ENCODE measurements around the gene TAS1R3.

DNA sequence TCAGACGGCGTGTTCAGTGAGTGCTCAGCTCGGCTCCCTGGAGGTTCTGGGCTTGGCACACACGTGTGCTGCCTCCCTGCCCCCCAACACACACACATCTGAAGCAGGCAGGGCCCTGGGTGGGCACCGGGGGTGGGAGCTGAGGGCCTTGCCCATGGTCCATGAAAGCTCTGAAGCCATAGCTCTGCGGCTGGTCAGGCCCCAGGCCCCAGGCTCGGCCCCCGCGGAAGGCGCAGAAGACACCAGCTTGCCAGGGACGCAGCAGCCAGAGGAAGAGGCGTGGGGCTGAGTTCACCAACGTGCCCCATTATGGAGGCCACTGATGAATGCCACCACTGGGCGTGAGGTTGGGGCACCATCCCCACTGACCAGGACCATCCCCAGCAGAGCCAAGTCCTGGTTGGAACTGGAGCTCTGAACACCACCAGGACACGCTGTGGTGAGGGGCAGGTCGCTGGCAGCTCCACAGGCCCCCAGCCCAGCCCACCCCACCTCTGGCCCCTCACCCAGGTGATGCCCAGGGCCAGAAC is 39.8 kb downstream of the TAS1R3 start:
- TF ChIP-seq POLR2A (IDR thresholded peaks at IDR 0.05; ENCODE audit: low read depth, low read length) (no peak), USF2 (IDR thresholded peaks at IDR 0.05; ENCODE audit: low read depth, low read length) (no peak), RCOR1 (IDR thresholded peaks at IDR 0.05; ENCODE audit: insufficient replicate concordance, low read length) (no peak), FOS (IDR thresholded peaks at IDR 0.05; ENCODE audit: low read depth, low read length) (no peak), RAD21 (IDR thresholded peaks at IDR 0.05; ENCODE audit: low read length) (no peak), CHD1 (IDR thresholded peaks at IDR 0.05; ENCODE audit: low read depth, low read length) (no peak), CEBPB (IDR thresholded peaks at IDR 0.05; ENCODE audit: low read depth, low read length) (no peak), RFX5 (IDR thresholded peaks at IDR 0.05; ENCODE audit: low read depth, low read length) (no peak), SMC3 (IDR thresholded peaks at IDR 0.05; ENCODE audit: low read depth, low read length) (no peak), MXI1 (IDR thresholded peaks at IDR 0.05; ENCODE audit: borderline replicate concordance, low read depth, low read length) (no peak), MAFK (IDR thresholded peaks at IDR 0.05; ENCODE audit: low read depth, low read length) (no peak), BHLHE40 (IDR thresholded peaks at IDR 0.05; ENCODE audit: low read depth, low read length) (no peak)
- TF ChIP-seq, protein P1, sequence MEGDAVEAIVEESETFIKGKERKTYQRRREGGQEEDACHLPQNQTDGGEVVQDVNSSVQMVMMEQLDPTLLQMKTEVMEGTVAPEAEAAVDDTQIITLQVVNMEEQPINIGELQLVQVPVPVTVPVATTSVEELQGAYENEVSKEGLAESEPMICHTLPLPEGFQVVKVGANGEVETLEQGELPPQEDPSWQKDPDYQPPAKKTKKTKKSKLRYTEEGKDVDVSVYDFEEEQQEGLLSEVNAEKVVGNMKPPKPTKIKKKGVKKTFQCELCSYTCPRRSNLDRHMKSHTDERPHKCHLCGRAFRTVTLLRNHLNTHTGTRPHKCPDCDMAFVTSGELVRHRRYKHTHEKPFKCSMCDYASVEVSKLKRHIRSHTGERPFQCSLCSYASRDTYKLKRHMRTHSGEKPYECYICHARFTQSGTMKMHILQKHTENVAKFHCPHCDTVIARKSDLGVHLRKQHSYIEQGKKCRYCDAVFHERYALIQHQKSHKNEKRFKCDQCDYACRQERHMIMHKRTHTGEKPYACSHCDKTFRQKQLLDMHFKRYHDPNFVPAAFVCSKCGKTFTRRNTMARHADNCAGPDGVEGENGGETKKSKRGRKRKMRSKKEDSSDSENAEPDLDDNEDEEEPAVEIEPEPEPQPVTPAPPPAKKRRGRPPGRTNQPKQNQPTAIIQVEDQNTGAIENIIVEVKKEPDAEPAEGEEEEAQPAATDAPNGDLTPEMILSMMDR (conservative IDR thresholded peaks at IDR 0.05; ENCODE audit: low read depth, low read length): no peak
